DOHH2 (cell line): ENCODE measurements around the gene DNAI2.

Experiments
- H3F3A ChIP-seq: fragments of 200-600 bp; sonication (generic), shearing (Covaris generic); 2 replicates; pipeline ENCODE4 v1.6.0; 2016; ENCODE audit warnings: antibody characterized with exemption, mild to moderate bottlenecking; ENCODE audit not compliant: control insufficient read depth, insufficient read depth
- H3K27ac ChIP-seq: fragments of 200-600 bp; sonication (generic); 2 replicates; pipeline ENCODE4 v1.5.1; 2014; ENCODE audit warnings: low read depth, mild to moderate bottlenecking, low read length, moderate library complexity
- H3K27me3 ChIP-seq: fragments of 200-600 bp; sonication (generic); 2 replicates; pipeline ENCODE4 v1.6.1; 2014; ENCODE audit warnings: mild to moderate bottlenecking, low read length, mixed read lengths; ENCODE audit not compliant: control insufficient read depth
- H3K36me3 ChIP-seq: fragments of 200-600 bp; sonication (generic); 2 replicates; pipeline ENCODE4 v1.6.1; 2014; ENCODE audit warnings: mild to moderate bottlenecking, low read length, moderate library complexity, mixed read lengths; ENCODE audit not compliant: control insufficient read depth
- H3K4me1 ChIP-seq: fragments of 200-600 bp; sonication (generic); 2 replicates; pipeline ENCODE4 v1.6.1; 2014; ENCODE audit warnings: mild to moderate bottlenecking, low read length, mixed read lengths; ENCODE audit not compliant: control insufficient read depth
- H3K4me2 ChIP-seq: fragments of 200-600 bp; sonication (generic); 2 replicates; pipeline ENCODE4 v1.6.0; 2014; ENCODE audit warnings: mild to moderate bottlenecking, low read length, moderate library complexity
- H3K4me3 ChIP-seq: fragments of 200-600 bp; sonication (generic); 2 replicates; pipeline ENCODE4 v1.5.1; 2014; ENCODE audit warnings: mild to moderate bottlenecking, low read length, mixed read lengths
- H3K79me2 ChIP-seq: fragments of 200-600 bp; sonication (generic); 2 replicates; pipeline ENCODE4 v1.6.1; 2014; ENCODE audit warnings: mild to moderate bottlenecking, low read length, mixed read lengths; ENCODE audit not compliant: control insufficient read depth
- H3K9me2 ChIP-seq: fragments of 200-600 bp; sonication (generic); replicated peaks from 2 replicates; pipeline ENCODE4 v1.6.1; 2014; ENCODE audit warnings: mild to moderate bottlenecking, low read length, mixed read lengths; ENCODE audit not compliant: control insufficient read depth
- H3K9me3 ChIP-seq: fragments of 200-600 bp; sonication (generic); 2 replicates; pipeline ENCODE4 v1.6.1; 2014; ENCODE audit warnings: antibody characterized with exemption, low read length, mixed read lengths; ENCODE audit not compliant: control insufficient read depth, insufficient read depth
- H4K20me1 ChIP-seq: fragments of 200-600 bp; sonication (generic); 2 replicates; pipeline ENCODE4 v1.6.0; 2014; ENCODE audit warnings: low read depth, mild to moderate bottlenecking, antibody characterized with exemption, low read length, moderate library complexity; ENCODE audit not compliant: control insufficient read depth, insufficient read depth
- CTCF ChIP-seq: fragments of 200-600 bp; sonication (generic); IDR thresholded peaks from one replicate; pipeline ENCODE4 v1.5.1; 2014; ENCODE audit warnings: antibody characterized with exemption, mild to moderate bottlenecking, low read depth, low read length; ENCODE audit not compliant: poor library complexity, severe bottlenecking
- EZH2phosphoT487 ChIP-seq: fragments of 200-600 bp; sonication (generic); IDR thresholded peaks from 2 replicates; pipeline ENCODE4 v1.6.1; 2017; ENCODE audit warnings: borderline replicate concordance, mild to moderate bottlenecking, antibody characterized with exemption, low read length, moderate library complexity, mixed read lengths

DNAI2 gene

GRCh38 chr17:74318391-74318790 is 44.4 kb downstream of the DNAI2 start:
- Histone ChIP-seq H3K4me2 (no peak overlapping the region), H3K79me2 (no peaks in the 10 kb centered on the region), H3K4me3 (no peak overlapping the region), H3K9me3 (no peaks in the 10 kb centered on the region), H4K20me1 (no peaks in the 10 kb centered on the region), H3K27ac (no peak overlapping the region), H3K4me1 (no peaks in the 10 kb centered on the region), H3F3A (no peaks in the 10 kb centered on the region), H3K9me2 (no peaks in the 10 kb centered on the region), H3K36me3 (no peaks in the 10 kb centered on the region), H3K27me3 (no peaks in the 10 kb centered on the region)
- no peak for TF ChIP-seq CTCF
- no peak for TF ChIP-seq EZH2phosphoT487

- no peaks in the 10 kb centered on the region for H4K20me1 ChIP-seq
- no peak overlapping the region for H3K4me2 ChIP-seq
- H3K4me3 ChIP-seq, result no peak overlapping the region
- H3K27ac ChIP-seq, result no peak overlapping the region
- H3F3A ChIP-seq, result no peaks in the 10 kb centered on the region
- TF ChIP-seq CTCF (no peak), EZH2phosphoT487 (no peak)
- H3K27me3 ChIP-seq, result no peaks in the 10 kb centered on the region
- H3K9me3 ChIP-seq, result no peaks in the 10 kb centered on the region
- H3K79me2 ChIP-seq, result no peaks in the 10 kb centered on the region
- no peaks in the 10 kb centered on the region for H3K4me1 ChIP-seq
- no peaks in the 10 kb centered on the region for H3K36me3 ChIP-seq
- H3K9me2 ChIP-seq, result no peaks in the 10 kb centered on the region
Observed at GRCh38 chr17:74324521-74324920, 50.5 kb downstream of the DNAI2 start.

- Histone ChIP-seq H3K9me3 (no peaks in the 10 kb centered on the region), H4K20me1 (no peaks in the 10 kb centered on the region), H3K27me3 (no peaks in the 10 kb centered on the region), H3K4me1 (no peaks in the 10 kb centered on the region), H3K27ac (no peak overlapping the region), H3F3A (no peaks in the 10 kb centered on the region), H3K4me2 (no peak overlapping the region), H3K79me2 (no peaks in the 10 kb centered on the region), H3K36me3 (no peaks in the 10 kb centered on the region), H3K9me2 (no peaks in the 10 kb centered on the region), H3K4me3 (no peak overlapping the region)
- TF ChIP-seq CTCF, result no peak
- TF ChIP-seq EZH2phosphoT487, result no peak
Observed at GRCh38 chr17:74325376-74325742, 51.3 kb downstream of the DNAI2 start.
